Stimulated activated CD8-positive, alpha-beta memory T cell treated with anti-CD3 and anti-CD28 coated beads, Interleukin-15, amount 100 ng/mL, for 4 hours (primary cell): Measurements from ENCODE around the gene LHPP.

Experiments used
- DNase-seq, 2 donors: peaks; one replicate each; pipeline ENCODE4 v3.0.0-alpha.2; 2020; ENCODE audit warnings: low read depth in 2 of 2

The LHPP gene

GRCh38 chr10:124557648-124558338, 96.2 kb downstream of the LHPP start:
- DNase-seq: no peak

- no peak for DNase-seq
These were observed 97.0 kb downstream of the LHPP start for GRCh38 chr10:124558339-124559321.

GRCh38 chr10:124559372-124560132, 97.9 kb downstream of the LHPP start:
- DNase-seq: no peak

- DNase-seq: no peak
These were observed 98.9 kb downstream of the LHPP start for GRCh38 chr10:124560377-124561105.

GRCh38 chr10:124561206-124561605, 99.6 kb downstream of the LHPP start:
- no peak for DNase-seq

- DNase-seq: no peak
These were observed 100.9 kb downstream of the LHPP start for GRCh38 chr10:124562425-124563060.

- DNase-seq: no peak
These were observed 101.9 kb downstream of the LHPP start for GRCh38 chr10:124563320-124564040.

GRCh38 chr10:124564881-124565280, 103.3 kb downstream of the LHPP start:
- no peak for DNase-seq

GRCh38 chr10:124565565-124566221, 104.1 kb downstream of the LHPP start:
- no peak for DNase-seq

GRCh38 chr10:124566222-124566888, 104.7 kb downstream of the LHPP start:
- DNase-seq: no peak

GRCh38 chr10:124566981-124567835, 105.6 kb downstream of the LHPP start:
- no peak for DNase-seq

GRCh38 chr10:124568339-124568738, 106.7 kb downstream of the LHPP start:
- no peak for DNase-seq

GRCh38 chr10:124568848-124569622, 107.4 kb downstream of the LHPP start:
- DNase-seq: no peak

GRCh38 chr10:124569623-124570470, 108.2 kb downstream of the LHPP start:
- DNase-seq: no peak

GRCh38 chr10:124570646-124571045, 109.0 kb downstream of the LHPP start:
- no peak for DNase-seq

GRCh38 chr10:124572751-124573150, 111.1 kb downstream of the LHPP start:
- DNase-seq: no peak
